Measurements from ENCODE around the gene DCD.
"Not testable (repeated sequence)": the region's sequence is repeated elsewhere in the genome, so short reads cannot be mapped to it uniquely, and the experiment has no call there.

DCD gene

GRCh38 chr12:54648265-54648664 lies at the start of gene DCD:
TSS of gene DCD (minus strand) at chr12:54648365. CDS start at chr12:54648303, 62 bp downstream.
- no peak for DNase-seq

DNA sequence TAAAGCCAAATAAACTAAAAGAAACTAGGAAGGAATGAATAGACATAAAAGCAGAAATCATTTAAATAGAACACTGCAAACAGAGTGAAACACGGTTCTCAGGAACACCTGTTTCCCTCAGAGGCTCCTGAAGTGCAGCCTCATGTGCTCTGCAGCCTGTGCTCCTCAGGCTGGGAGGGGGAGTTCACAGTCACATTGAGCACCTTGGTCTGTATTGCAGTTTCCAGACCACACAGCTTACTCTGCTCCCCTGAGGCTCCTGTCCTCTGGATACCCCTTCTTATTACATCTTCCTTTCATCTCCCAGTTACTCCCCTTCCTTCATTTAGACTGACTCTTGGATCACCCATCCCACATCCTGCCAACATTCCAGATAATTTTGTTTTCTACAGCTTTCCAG lies 49.7 kb upstream of the DCD start:
- DNase-seq: no peak

DNA sequence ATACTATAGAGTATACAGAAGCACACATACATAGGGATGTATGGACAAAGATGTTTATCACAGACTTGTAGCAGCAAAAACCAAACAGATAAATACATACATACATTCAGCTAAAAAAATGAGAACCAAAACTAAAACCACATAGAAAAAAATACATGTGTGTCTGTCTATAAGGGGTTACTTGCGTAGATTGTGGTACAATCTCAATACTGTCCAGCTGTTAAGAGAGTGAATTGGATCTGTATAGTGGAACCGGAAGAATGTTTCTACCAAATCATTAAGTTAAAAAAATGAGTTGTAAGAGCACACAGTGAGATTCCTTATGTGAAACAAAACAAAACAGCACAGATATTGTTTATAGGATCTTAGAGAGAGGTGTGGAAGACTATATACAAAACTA lies 44.2 kb upstream of the DCD start:
- DNase-seq: no peak

- DNase-seq: no peak
Measured at GRCh38 chr12:54689984-54690383, 41.8 kb upstream of the DCD start.

DNA sequence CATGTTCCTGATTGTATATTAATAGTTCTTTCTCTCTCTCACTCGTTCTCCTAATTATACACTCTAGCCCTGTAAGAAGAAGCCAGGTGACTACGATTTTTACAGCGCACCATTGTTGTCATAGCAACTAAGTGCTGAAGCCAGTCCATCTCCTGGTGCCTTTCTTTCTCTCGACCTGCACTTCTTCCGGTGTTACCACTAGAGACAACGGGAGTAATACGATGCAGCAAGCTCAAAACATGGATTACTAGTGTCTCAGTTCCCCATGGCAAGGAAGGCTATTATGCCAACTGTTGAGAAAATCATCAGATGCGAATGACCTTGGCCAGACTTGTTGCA lies 40.8 kb upstream of the DCD start:
- DNase-seq: no peak

DNA sequence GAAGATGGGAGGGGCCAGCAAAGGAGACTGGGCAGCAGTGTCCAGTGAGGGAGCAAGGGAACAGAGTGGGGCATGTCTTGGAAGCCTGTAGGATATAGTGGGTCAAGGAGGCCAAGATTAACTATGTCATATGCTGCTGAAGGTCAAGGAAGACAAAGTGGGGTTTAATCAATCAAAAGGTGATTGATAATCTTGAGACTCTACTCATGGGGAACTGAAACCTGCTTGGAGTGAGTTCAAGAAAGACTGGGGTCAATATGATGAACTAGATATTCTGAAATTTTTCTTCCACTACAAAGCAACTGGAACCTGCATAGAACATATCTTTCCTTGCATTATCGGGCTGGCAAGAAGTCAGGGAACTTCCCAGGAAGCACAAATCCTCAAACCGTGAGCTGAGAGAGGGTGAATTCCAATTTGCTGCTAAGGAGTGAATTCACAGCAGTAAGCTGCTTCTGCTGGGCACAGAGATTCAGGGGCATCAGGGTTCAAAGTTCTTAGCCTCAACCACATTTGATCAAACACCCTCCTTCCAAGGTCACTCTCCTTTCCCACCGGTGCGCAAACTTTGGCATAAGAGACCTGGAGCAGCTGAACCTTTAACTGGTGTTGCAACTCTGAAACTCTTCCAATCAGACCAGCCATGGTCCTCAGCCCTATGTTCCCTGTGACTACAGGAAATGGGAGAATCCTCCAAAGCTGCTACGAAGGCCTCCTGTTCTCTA lies 40.3 kb upstream of the DCD start:
- DNase-seq: no peak

DNA sequence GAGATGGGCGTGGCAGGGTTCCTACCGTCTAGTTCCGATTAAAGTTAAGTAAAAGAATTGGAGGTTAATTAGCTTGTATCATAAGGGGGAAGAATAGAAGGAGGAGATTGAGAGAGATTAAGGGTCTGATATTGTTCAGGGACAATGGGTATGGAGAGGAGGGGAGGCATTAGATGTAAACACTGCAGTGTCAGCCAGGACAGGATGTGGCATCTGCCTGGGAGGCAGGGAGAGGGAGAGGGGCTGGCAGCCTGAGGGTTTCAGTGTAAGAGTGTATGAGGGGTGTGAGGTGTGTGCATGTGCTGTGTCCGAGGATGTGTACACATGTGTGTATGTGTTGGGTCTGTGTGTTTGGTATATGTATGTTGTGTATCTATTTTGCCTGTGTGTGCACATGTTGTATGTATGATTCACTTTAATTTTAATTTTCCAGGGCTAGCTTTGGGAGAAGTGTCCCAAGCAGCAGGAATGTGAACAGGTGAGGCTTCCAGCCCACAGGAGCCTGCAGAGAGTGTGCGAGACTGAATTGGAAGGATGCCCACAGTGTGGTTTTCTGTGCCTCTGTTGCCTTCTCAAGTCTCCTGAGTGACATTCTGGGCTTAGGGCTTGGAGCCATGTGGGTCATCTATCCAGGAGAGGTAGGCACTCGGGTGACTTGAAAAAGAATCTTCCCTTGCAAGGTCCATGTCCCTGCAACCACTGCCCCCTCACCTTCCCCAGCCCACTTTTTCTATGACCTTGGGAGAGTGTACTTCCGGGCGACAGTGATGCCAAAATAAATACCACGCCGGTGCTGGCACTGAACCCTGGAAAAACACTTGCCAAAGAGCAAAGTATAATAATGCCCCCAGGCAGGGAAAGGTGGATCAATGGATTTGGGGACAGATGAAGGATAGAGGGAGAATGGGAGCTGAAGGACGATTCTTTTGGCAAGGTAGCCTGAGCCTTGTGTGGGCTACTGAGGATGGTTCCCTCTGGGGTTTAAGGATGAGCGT lies 36.8 kb upstream of the DCD start:
- DNase-seq: no peak

- no peak for DNase-seq
Measured at GRCh38 chr12:54683398-54683797, 35.2 kb upstream of the DCD start.

DNA sequence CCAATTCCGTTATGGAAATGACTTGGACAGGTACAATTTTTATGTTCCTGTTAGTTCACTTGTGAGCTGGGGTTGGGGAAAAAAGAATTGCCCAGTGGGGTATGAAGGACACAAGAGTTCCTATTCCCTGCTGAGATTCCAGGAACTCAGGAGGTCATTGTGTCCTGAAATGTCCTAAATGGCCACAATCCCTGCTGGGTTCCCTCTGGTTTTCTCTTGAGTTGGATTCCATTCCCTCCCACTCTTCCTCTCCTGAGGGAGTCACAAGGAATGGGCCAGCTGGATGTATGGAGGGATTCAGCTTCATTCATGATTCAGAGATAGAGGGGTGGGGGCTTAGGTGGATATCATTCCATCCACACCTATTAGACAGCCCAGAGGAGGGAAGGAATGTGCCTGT lies 34.5 kb upstream of the DCD start:
- DNase-seq: no peak

GRCh38 chr12:54680374-54680773 lies 32.2 kb upstream of the DCD start:
- no peak for DNase-seq

- no peak for DNase-seq
Measured at GRCh38 chr12:54678131-54678530, 30.0 kb upstream of the DCD start.

DNA sequence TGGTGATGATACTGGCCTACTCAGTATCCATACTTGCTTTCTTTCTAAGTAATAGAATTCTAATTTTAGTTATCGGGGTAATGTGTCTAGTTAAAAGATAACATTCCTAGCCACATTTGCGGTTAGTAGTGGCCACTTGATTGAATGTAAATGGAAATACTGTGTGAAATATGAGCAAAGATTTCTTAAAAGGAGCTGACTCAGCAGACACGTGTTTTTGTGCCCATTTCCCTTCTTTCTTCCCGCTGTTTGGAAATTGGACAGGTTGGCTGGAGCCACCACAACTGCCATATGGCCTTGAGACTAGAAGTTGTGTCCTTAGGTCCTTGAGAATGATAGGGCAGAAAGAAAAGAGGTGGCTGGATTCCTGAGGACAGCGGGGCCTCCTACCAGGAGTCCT lies 19.8 kb upstream of the DCD start:
- no peak for DNase-seq

- no peak for DNase-seq
Measured at GRCh38 chr12:54666008-54666407, 17.8 kb upstream of the DCD start.

GRCh38 chr12:54665022-54665635 lies 17.0 kb upstream of the DCD start:
- DNase-seq: not testable (repeated sequence)

DNA sequence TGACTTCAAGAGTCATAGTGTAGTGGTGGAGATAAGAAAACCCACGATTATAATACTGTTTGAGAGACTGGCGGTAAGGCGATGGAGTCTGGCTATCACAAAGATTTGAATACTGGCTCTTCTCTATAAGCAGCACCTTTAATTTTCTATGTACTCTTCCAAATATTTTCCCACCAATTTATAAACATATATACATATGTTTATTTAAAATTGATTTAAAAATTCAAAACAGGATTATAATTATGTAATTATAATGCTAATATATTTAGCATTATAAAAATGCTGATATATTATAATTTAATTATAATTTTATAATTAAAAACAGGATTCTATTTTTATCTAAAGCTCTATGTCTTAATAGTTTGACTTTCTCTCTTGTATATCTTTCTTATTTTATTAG lies 15.4 kb upstream of the DCD start:
- no peak for DNase-seq

- no peak for DNase-seq
Measured at GRCh38 chr12:54662026-54662425, 13.9 kb upstream of the DCD start.

DNA sequence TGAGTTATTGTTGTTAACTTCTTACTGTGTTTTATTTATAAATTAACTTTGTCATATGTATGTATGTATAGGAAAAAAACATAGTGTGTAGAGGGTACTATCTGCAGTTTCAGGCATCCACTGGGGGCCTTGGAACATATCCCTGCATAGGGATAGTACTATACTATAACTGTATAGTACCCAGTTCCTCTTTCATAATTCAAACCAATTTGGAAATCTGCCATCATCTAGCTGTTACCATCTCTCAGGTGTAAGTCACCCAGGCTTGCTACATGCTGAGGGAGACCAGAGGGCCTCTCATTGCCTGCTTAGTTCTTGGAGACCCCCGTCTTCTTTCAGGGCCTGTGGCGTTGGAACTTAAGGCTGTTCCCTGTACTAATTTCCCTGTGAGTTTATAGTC lies 12.9 kb upstream of the DCD start:
- DNase-seq: no peak

DNA sequence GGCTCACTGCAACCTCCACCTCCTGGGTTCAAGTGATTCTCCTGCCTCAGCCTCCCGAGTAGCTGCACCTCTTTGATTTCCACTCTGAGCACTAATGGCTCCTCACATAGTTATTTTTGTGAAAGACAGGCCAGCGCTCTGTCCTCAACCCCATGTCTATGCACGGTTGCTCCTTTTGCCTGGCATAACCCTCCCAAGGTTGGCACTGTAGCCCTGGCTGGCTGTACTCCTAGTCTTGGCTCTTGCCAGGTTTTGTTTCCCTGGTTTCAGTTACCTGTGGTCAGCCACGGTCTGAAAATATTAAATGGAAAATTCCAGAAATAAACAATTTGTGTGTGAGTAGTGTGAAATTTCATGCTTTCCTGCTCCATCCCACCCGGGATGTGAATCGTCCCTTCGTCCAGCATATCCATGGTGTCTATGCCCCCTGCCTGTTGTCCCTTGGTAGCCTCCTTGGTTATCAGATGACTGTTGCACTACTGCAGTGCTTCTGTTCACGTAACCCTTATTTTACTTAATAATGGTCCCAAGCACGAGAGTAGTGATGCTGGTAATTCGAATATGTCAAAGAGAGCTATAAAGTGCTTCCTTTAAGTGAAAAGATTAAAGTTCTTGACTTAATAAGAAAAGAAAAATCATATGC lies 12.3 kb upstream of the DCD start:
- DNase-seq: no peak

DNA sequence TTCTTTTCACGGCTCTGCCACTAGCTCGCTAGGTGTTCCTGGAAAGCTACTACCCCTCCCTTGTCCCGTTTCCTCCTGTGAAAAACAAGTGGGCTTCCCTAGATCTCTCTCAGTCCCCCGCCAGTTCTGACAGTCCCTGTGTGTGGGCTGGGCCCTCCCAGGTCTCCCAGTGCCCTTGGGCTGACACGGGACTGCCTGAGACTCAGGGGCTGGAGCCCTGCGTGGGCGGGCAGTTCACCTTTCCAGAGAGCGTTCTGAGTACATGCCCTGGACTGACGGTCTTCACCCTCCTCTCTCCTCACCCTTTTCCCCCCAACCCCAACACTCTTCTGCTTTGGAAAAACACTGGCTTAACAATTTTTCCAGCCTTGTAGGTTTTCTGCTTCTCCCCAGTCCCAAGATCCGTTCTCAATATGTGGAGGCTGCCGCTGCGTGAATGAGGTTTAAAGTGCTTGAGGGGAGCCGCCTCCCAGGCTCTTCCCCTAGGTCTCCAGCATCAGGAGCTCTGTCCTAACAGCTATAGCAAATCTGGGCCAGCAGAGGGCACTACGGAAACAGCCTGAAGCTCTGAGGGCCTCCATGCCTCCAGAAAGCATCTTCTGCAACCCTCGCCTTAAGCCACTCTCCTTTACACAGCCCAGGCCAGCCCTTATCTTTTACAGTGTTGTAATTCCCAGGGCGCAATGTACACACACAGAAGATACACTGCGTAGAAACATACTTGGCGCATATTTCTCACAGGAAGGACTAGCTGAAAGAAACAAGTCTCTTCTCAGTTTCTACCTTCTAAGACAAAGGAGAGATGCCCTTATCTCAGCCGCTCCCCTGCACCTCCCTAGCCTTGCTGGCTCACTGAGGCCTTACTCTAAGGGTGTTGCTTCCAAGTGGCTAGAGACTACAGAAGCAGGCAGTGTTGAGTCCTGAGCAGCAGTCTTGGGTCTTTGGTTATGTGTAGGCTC lies 10.4 kb upstream of the DCD start:
- DNase-seq: no peak

- no peak for DNase-seq
Measured at GRCh38 chr12:54657105-54657607, 9.0 kb upstream of the DCD start.

DNA sequence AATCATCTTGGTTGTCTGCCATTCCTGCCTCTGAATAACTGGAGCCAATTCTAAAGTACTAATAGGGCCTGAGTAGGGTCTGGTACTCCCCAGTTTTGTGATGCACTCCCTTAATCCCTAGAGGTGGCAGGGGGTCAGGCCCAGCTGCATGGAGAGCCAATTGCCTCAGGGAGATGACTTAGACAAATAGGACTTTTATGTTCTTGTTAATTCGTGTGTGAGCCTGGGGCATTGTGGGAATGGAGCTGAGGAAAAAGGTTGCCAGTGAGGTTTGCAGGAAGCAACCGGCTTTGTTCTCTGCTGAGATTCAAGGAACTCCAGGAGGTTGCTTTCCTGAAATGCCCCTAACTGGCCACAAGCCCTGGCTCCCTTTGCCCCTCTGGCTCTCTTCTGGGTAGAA lies 6.8 kb upstream of the DCD start:
- no peak for DNase-seq

DNA sequence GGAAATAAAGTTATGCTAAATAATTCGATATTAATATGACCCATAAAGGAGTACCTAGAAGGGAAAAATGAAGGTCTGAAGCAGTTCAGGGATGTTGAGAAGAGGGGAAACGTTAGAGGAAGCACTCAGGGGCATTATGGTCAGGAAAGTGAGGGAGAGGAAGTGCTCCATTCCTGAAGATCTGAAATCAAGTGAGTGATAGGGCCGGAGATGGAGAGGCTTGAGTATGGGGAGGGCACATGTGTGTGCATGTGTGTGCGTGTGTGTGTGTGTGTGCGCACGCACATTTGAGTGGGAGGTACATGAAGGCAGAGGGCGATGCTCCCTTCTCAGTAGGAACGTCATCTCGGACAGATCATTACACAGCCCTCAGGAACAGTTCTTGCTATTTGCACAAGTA lies 4.9 kb upstream of the DCD start:
- DNase-seq: no peak
